ENCODE data around the gene KLHL36. TPM values are rescaled to one million over a fixed set of nuclear protein-coding genes. Genes with fewer than 3 reads are reported as not detected.
"Not testable (repeated sequence)": the region's sequence is repeated elsewhere in the genome, so short reads cannot be mapped to it uniquely, and the experiment has no call there.

KLHL36 gene
- total RNA-seq, 4 donors from 2014 or later, result 70.5 to 114 (median 80.5) TPM

- H3K4me3 ChIP-seq, result no peak overlapping the region
- WGBS, 2 donors (ENCODE audit: low coverage in 1 of 2), result 92 to 100% methylated on average over 3 to 5 of the region's 5 CpGs
- no peak overlapping the region for H3K27ac ChIP-seq
- no peak for TF ChIP-seq POLR2A (IDR thresholded peaks at IDR 0.05)
- TF ChIP-seq EP300 (IDR thresholded peaks at IDR 0.05), result no peak
- TF ChIP-seq, protein P1, sequence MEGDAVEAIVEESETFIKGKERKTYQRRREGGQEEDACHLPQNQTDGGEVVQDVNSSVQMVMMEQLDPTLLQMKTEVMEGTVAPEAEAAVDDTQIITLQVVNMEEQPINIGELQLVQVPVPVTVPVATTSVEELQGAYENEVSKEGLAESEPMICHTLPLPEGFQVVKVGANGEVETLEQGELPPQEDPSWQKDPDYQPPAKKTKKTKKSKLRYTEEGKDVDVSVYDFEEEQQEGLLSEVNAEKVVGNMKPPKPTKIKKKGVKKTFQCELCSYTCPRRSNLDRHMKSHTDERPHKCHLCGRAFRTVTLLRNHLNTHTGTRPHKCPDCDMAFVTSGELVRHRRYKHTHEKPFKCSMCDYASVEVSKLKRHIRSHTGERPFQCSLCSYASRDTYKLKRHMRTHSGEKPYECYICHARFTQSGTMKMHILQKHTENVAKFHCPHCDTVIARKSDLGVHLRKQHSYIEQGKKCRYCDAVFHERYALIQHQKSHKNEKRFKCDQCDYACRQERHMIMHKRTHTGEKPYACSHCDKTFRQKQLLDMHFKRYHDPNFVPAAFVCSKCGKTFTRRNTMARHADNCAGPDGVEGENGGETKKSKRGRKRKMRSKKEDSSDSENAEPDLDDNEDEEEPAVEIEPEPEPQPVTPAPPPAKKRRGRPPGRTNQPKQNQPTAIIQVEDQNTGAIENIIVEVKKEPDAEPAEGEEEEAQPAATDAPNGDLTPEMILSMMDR (IDR thresholded peaks at IDR 0.05), result no peak
- no peak for TF ChIP-seq POLR2AphosphoS5 (IDR thresholded peaks at IDR 0.05)
- no peak for ATAC-seq
- no peaks in the 10 kb centered on the region for H3K4me1 ChIP-seq
- no peaks in the 10 kb centered on the region for H3K9me3 ChIP-seq
- no peaks in the 10 kb centered on the region for H3K27me3 ChIP-seq
- H3K36me3 ChIP-seq, result no peaks in the 10 kb centered on the region
Measured at GRCh38 chr16:84630009-84630408, 18.3 kb upstream of the KLHL36 start.

GRCh38 chr16:84630446-84631152 is 17.7 kb upstream of the KLHL36 start:
- 91 to 97% methylated on average over 6 to 7 of the region's 16 CpGs for WGBS, 2 donors (ENCODE audit: low coverage in 1 of 2)
- no peak for TF ChIP-seq EP300 (IDR thresholded peaks at IDR 0.05)
- TF ChIP-seq POLR2A (IDR thresholded peaks at IDR 0.05), result no peak
- no peak for TF ChIP-seq POLR2AphosphoS5 (IDR thresholded peaks at IDR 0.05)
- TF ChIP-seq, protein P1 (IDR thresholded peaks at IDR 0.05), result no peak
- ATAC-seq, result no peak

GRCh38 chr16:84631153-84631466 is 17.2 kb upstream of the KLHL36 start:
- 89 to 100% methylated on average over 2 to 4 of the region's 4 CpGs for WGBS, 2 donors (ENCODE audit: low coverage in 1 of 2)
- TF ChIP-seq POLR2A (IDR thresholded peaks at IDR 0.05) (no peak), EP300 (IDR thresholded peaks at IDR 0.05) (no peak), POLR2AphosphoS5 (IDR thresholded peaks at IDR 0.05) (no peak)
- TF ChIP-seq, protein P1 (IDR thresholded peaks at IDR 0.05), result no peak
- peaks cover 0 to 5% (median 0%) of the 10 kb centered on the region in 3 donors for H3K4me1 ChIP-seq

More at GRCh38 chr16:84630446-84631152, 17.7 kb upstream of the KLHL36 start:
- no peak overlapping the region for H3K27ac ChIP-seq
- no peaks in the 10 kb centered on the region for H3K9me3 ChIP-seq
- no peaks in the 10 kb centered on the region for H3K27me3 ChIP-seq
- peaks cover 0 to 1% (median 0%) of the 10 kb centered on the region in 3 donors for H3K4me1 ChIP-seq
- no peaks in the 10 kb centered on the region for H3K36me3 ChIP-seq
- no peak overlapping the region for H3K4me3 ChIP-seq

GRCh38 chr16:84631886-84632285 is 16.4 kb upstream of the KLHL36 start:
- 81 to 94% methylated on average over 6 of the region's 6 CpGs for WGBS, 2 donors (ENCODE audit: low coverage in 1 of 2)
- no peaks in the 10 kb centered on the region for H3K36me3 ChIP-seq
- H3K9me3 ChIP-seq, result no peaks in the 10 kb centered on the region
- H3K27me3 ChIP-seq, result no peaks in the 10 kb centered on the region
- no peak for ATAC-seq
- H3K4me1 ChIP-seq, result peaks cover 0 to 5% (median 0%) of the 10 kb centered on the region in 3 donors
- TF ChIP-seq, protein P1 (IDR thresholded peaks at IDR 0.05), result no peak
- no peak for TF ChIP-seq POLR2A (IDR thresholded peaks at IDR 0.05)
- TF ChIP-seq EP300 (IDR thresholded peaks at IDR 0.05), result no peak
- no peak for TF ChIP-seq POLR2AphosphoS5 (IDR thresholded peaks at IDR 0.05)
- H3K4me3 ChIP-seq, result no peak overlapping the region
- no peak overlapping the region for H3K27ac ChIP-seq

More at GRCh38 chr16:84631153-84631466, 17.2 kb upstream of the KLHL36 start:
- Histone ChIP-seq H3K36me3 (no peaks in the 10 kb centered on the region), H3K27ac (no peak overlapping the region), H3K27me3 (no peaks in the 10 kb centered on the region), H3K4me3 (no peak overlapping the region), H3K9me3 (no peaks in the 10 kb centered on the region)
- ATAC-seq, result no peak

DNA sequence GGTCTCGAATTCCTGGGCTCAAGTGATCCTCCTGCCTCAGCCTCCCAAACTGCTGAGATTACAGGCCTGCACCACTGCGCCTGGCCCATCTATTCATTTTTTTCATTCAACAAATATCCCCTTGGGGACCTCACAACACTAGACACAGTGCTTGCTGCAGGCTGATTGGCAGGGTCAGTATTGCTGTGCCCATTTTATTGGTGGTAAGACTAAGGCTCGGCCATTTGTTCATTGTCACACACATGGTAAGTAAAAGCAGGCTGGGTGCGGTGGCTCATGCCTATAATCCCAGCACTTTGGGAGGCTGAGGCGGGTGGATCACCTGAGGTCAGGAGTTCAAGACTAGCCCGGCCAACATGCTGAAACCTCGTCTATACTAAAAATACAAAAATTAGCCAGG is 15.4 kb upstream of the KLHL36 start:
- H3K4me3 ChIP-seq, H3K4me1 ChIP-seq, H3K36me3 ChIP-seq, ATAC-seq, H3K27me3 ChIP-seq, H3K9me3 ChIP-seq, H3K27ac ChIP-seq: not testable (repeated sequence)
- WGBS, 2 donors (ENCODE audit: low coverage in 1 of 2), result 91 to 100% methylated on average over 2 to 7 of the region's 7 CpGs

All from gastroesophageal sphincter (tissue), 4 donors.